ENCODE results near the gene IL17F. TPM values are rescaled to one million over a fixed set of nuclear protein-coding genes. Genes with fewer than 3 reads are reported as not detected.

Gene IL17F
- total RNA-seq, 1 donor from 2014 or later, result not detected

DNA sequence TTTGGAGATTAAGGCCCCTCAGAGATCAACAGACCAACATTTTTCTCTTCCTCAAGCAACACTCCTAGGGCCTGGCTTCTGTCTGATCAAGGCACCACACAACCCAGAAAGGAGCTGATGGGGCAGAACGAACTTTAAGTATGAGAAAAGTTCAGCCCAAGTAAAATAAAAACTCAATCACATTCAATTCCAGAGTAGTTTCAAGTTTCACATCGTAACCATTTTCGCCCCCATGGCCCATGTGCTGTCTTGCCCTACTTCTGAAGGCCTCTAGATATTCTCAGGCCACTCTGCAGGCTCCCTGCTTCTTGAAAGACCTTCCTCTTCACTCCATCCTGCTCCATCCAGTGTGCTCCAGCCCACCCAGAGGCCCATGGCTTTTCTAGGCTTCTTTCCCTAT lies 53.9 kb downstream of the IL17F start:
- DNase-seq (ENCODE audit: low read depth, low spot score), result no peak

DNA sequence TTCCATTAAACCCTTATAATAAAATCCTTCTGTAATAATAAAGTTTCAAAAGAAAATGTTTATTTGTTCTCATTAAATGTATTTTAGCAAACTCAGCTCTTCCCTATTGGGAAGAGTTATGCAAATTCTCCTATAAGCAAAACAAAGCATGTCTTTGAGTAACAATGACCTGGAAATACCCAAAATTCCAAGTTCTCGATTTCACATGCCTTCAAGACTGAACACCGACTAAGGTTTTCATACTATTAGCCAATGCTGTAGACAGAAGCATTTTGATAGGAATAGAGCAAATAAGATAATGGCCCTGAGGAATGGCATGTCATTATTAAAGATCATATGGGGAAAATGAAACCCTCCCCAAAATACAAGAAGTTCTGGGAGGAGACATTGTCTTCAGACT lies 54.3 kb downstream of the IL17F start:
- DNase-seq (ENCODE audit: low read depth, low spot score), result no peak

- DNase-seq (ENCODE audit: low read depth, low spot score), result no peak
These were observed 57.2 kb downstream of the IL17F start for GRCh38 chr6:52187098-52187497.

Other genes with a start within 250 kb of the IL17F start
- gene PKHD1, start 156.9 kb downstream of the IL17F start, total RNA-seq, result not detected in 2 replicates
- gene IL17A, start 58.1 kb downstream of the IL17F start, total RNA-seq, result not detected in 2 replicates
- gene MCM3, start 40.2 kb upstream of the IL17F start, total RNA-seq, result 88.2 and 123 TPM in 2 replicates
- gene PAQR8, start 117.7 kb upstream of the IL17F start, total RNA-seq, result 4.2 and 7.5 TPM in 2 replicates
- 12.8 and 13.1 TPM in 2 replicates for gene EFHC1, start 175.8 kb upstream of the IL17F start, total RNA-seq

Data from pulmonary artery endothelial cell (primary cell).